WI38 (cell line): ENCODE results near the gene STAT3.

ENCODE experiments used
- H3K4me3 ChIP-seq: 2 replicates; pipeline ENCODE4 v1.5.1; 2011; ENCODE audit warnings: low read depth, mild to moderate bottlenecking, control low read depth, low read length
- CTCF ChIP-seq: IDR thresholded peaks from 2 replicates; pipeline ENCODE4 v1.5.1; 2012; ENCODE audit warnings: low read depth, mild to moderate bottlenecking, control low read depth, low read length

The STAT3 gene

DNA sequence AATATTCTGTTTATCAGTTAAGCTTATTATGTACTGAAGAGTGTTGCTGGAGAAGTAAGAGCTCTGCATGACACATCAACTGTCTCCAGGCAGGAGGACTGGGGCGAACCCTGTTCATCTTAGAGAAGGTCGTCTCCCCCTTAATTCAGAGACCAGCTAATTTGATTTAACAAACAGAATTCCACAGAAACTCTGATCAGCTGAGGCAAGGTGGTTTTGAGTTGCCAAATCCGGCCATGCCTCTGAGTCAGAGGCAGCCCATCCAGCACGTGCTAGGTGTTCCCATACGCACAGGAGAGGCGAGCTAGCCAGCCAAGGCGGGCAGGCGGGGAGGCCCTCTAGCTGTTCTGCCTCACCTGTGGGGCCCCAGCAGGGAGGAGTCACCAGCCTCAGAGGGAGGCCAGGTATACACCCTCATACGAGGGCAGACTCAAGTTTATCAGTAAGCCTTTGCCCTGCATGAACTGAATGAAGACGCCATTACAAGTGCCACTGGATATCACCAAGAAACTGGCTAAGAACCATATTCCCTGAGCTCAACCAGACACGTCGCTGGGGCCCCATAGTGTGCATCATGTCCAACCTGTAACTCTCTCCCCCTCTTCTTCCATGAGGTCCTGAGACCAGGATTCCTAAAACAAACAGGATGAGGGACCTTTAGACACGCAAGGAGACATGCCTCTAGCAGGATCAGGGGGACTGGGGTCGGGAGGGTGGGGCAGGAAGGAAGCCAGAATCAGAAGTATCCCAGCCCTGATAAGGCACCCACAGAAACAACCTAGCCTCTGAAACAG lies 74.3 kb downstream of the STAT3 start:
- H3K4me3 ChIP-seq, result no peak overlapping the region
- TF ChIP-seq CTCF, result no peak

GRCh38 chr17:42313389-42313772 lies 74.9 kb downstream of the STAT3 start:
- no peak for TF ChIP-seq CTCF

GRCh38 chr17:42312285-42313130 lies 75.7 kb downstream of the STAT3 start:
- H3K4me3 ChIP-seq, result no peak overlapping the region
- peak; percentile 42; the same call in 1 of the 2 replicates for TF ChIP-seq CTCF

More at GRCh38 chr17:42313389-42313772, 74.9 kb downstream of the STAT3 start:
- H3K4me3 ChIP-seq, result no peak overlapping the region

DNA sequence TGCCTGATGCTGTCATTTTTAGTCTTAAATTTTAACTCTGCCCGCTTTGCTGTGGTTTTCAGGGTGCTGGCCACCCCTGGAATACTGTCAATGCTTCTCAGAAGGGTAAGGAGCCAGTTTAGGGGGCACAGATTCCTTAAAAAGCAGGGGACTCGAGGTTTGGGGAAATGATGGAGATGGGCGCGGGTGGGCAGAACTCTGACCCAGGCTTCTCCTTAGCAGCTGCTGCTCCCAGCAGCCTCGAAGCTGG lies 76.3 kb downstream of the STAT3 start:
- H3K4me3 ChIP-seq, result no peak overlapping the region
- TF ChIP-seq CTCF, result no peak

GRCh38 chr17:42311240-42312034 lies 76.8 kb downstream of the STAT3 start:
- no peak overlapping the region for H3K4me3 ChIP-seq
- TF ChIP-seq CTCF, result no peak

GRCh38 chr17:42310787-42311215 lies 77.4 kb downstream of the STAT3 start:
- no peak overlapping the region for H3K4me3 ChIP-seq
- no peak for TF ChIP-seq CTCF
